ENCODE data around the gene SFXN5.

The SFXN5 gene

DNA sequence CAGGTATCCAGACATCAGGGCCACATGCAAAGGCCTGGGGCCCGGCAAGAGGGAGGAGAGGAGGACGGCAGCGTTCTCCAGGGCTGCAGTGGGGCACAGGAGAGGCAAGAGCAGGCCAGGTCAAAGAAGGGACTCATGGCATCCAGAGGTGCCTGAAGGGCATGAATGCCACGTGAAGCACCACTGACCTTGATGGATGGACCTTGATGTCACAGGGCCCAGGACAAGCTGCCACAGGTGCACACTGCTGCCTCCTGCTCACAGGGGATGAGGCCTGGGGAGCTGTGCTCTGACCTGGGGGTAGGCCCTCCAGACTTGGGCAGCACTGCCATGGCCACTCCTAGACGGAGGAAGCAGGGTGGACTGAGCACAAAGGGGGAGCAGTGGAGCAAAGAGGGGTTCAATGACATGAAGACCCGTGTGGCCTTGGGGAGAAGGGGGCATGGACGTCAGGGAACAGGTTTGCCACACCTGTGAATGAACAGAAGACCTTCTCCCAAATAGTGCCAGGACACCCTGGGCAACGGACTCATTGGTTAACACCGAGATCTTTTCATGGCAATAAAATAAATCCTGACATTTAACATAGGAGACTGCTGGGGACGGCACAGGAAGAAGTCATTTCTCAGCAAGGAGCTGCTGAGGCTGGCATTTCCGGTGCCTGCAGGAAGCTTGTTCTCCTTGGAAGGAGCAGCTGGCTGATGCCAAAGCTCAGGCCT is 88.6 kb downstream of the SFXN5 start:
- Histone ChIP-seq H3K27me3 (replicated peaks; ENCODE audit: control insufficient read depth, insufficient read depth, low read length) (no peaks in the 10 kb centered on the region), H3K36me3 (ENCODE audit: control insufficient read depth, insufficient read depth, low read length) (no peaks in the 10 kb centered on the region), H3K4me3 (replicated peaks; ENCODE audit: low read depth, low read length) (no peak overlapping the region)
- no peak for TF ChIP-seq CTCF (IDR thresholded peaks at IDR 0.05; ENCODE audit: insufficient read depth, low read length, poor library complexity, severe bottlenecking)
- no peak for DNase-seq (ENCODE audit: extremely low read depth, insufficient read length)

- no peak for DNase-seq (ENCODE audit: extremely low read depth, insufficient read length)
- TF ChIP-seq CTCF (IDR thresholded peaks at IDR 0.05; ENCODE audit: insufficient read depth, low read length, poor library complexity, severe bottlenecking), result no peak
Measured at GRCh38 chr2:72982219-72982618, 89.3 kb downstream of the SFXN5 start.

DNA sequence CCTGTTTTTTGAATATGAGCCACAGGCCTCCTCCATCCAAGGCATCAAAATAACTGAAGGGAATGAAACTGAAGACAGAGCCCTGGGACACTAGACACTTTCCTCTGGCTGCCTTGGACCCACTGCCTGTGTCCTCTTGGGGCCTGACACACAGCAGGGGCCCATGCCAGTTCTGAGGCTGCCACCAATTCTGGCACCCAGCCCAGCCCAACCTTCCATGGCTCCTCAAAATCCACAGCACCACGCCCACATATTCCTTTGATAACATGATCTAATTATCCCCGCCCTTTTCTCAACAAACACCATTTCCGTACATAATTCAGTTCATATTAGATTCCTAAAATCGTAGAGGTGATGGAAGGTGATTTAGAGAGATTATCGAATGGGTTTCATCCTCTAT is 90.0 kb downstream of the SFXN5 start:
- no peak for DNase-seq (ENCODE audit: extremely low read depth, insufficient read length)

More at GRCh38 chr2:72982219-72982618, 89.3 kb downstream of the SFXN5 start:
- H3K27me3 ChIP-seq (replicated peaks; ENCODE audit: control insufficient read depth, insufficient read depth, low read length), result no peaks in the 10 kb centered on the region
- no peaks in the 10 kb centered on the region for H3K36me3 ChIP-seq (ENCODE audit: control insufficient read depth, insufficient read depth, low read length)
- H3K4me3 ChIP-seq (replicated peaks; ENCODE audit: low read depth, low read length), result no peak overlapping the region

GRCh38 chr2:72980535-72981217 is 90.8 kb downstream of the SFXN5 start:
- Histone ChIP-seq H3K4me3 (replicated peaks; ENCODE audit: low read depth, low read length) (no peak overlapping the region), H3K36me3 (ENCODE audit: control insufficient read depth, insufficient read depth, low read length) (no peaks in the 10 kb centered on the region), H3K27me3 (replicated peaks; ENCODE audit: control insufficient read depth, insufficient read depth, low read length) (no peaks in the 10 kb centered on the region)
- TF ChIP-seq CTCF (IDR thresholded peaks at IDR 0.05; ENCODE audit: insufficient read depth, low read length, poor library complexity, severe bottlenecking), result no peak
- no peak for DNase-seq (ENCODE audit: extremely low read depth, insufficient read length)

More for the DNA sequence above, 90.0 kb downstream of the SFXN5 start:
- Histone ChIP-seq H3K27me3 (replicated peaks; ENCODE audit: control insufficient read depth, insufficient read depth, low read length) (no peaks in the 10 kb centered on the region), H3K4me3 (replicated peaks; ENCODE audit: low read depth, low read length) (no peak overlapping the region), H3K36me3 (ENCODE audit: control insufficient read depth, insufficient read depth, low read length) (no peaks in the 10 kb centered on the region)
- TF ChIP-seq CTCF (IDR thresholded peaks at IDR 0.05; ENCODE audit: insufficient read depth, low read length, poor library complexity, severe bottlenecking), result no peak

- Histone ChIP-seq H3K36me3 (ENCODE audit: control insufficient read depth, insufficient read depth, low read length) (no peaks in the 10 kb centered on the region), H3K4me3 (replicated peaks; ENCODE audit: low read depth, low read length) (no peak overlapping the region), H3K27me3 (replicated peaks; ENCODE audit: control insufficient read depth, insufficient read depth, low read length) (no peaks in the 10 kb centered on the region)
- no peak for DNase-seq (ENCODE audit: extremely low read depth, insufficient read length)
- no peak for TF ChIP-seq CTCF (IDR thresholded peaks at IDR 0.05; ENCODE audit: insufficient read depth, low read length, poor library complexity, severe bottlenecking)
Measured at GRCh38 chr2:72979896-72980295, 91.6 kb downstream of the SFXN5 start.

All from GM06990 (cell line).